ENCODE measurements around the gene SELENOV.

DNA sequence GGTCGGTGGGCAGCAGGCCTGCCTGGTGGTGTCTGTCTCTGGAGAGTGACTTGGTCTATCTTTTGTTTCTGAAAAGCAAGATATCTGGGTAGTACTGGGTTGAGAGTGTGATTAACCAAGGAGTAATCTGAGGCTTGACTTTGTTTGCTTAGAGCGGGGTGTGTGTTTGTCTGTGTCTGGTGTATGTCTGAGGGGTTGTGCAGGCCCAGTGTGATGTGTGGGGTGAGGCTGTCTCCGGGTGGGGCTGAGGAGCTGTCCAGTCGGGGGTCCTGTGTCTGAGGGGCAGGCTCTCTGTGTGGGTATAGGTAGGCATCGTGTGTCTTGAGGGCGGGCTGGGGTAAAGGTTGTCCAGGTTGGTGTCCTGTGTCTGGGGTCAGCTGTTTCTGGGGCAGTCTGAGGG lies 45.4 kb upstream of the SELENOV start:
- TF ChIP-seq EZH2phosphoT487 (IDR thresholded peaks at IDR 0.05; ENCODE audit: insufficient read depth, low read depth), result no peak
- no peak for TF ChIP-seq EZH2 (IDR thresholded peaks at IDR 0.05; ENCODE audit: insufficient read depth, poor library complexity, severe bottlenecking)

Data from GM23248 (cell line).